ENCODE measurements around the gene THOC5.
"Not testable (repeated sequence)": the region's sequence is repeated elsewhere in the genome, so short reads cannot be mapped to it uniquely, and the experiment has no call there.

THOC5 gene

DNA sequence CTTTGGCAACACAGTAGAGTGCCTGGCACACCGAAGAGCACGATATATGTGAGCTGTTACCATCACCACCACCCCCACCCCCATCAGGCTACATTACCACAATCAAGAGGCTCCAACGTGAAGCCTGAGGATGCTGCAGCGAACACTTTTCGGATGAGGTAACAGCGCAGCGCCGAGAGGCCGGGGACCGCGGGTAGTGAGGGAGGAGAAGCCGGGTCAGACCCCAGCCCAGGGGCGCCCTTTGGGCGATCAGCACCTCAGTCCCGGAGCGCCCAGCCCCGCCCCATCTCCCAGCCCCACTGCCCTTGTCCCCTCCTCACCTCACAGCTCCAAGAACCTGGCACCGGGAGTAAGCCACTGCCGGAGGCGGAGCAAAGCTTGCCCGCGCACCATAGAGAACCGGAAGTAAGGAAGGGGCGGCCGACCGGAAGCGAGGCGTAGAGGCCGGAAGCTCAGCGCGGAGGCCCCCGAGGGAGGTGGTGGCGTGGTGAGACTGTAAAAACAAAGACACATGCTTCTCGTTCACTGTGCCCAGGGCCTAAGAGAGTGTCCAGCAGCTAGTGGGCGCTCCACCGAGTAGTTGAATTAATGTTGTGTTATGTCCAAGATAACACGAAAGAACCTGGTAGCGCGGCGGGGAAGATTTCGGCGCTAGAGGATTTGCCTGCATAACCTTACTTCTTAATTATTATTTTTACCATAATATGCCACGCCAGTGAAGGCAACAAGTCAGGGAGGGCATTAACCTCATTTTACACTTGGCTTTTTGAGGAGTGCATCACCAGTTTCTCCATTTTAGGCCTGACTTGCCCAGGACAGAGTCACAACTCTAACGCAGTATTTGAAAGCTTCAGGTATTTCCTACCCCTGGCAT, at the start of gene THOC5:
Gene THOC5 (minus strand): TSS at position 407 of the 874 bp plus-strand sequence. CDS start 4,610 bp downstream, outside the sequence.
- DNase-seq (ENCODE audit: low spot score), result peak; percentile 98

DNA sequence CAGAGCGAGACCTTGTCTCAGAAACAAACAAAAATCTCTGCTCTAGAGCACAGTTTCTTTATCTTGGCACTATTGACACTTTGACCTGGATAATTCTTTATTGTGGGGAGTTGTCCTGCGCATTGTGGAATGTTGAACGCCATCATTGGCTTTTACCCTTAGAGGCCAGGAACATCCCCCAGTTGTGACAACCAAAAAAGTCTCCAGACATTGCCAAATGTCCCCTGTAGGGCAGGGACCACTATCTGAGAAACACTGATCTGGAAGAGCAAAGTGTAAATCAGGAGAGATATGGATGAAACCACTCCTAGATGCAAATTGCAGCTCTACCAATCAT, 45.1 kb upstream of the THOC5 start:
- no peak for DNase-seq (ENCODE audit: low spot score)

DNA sequence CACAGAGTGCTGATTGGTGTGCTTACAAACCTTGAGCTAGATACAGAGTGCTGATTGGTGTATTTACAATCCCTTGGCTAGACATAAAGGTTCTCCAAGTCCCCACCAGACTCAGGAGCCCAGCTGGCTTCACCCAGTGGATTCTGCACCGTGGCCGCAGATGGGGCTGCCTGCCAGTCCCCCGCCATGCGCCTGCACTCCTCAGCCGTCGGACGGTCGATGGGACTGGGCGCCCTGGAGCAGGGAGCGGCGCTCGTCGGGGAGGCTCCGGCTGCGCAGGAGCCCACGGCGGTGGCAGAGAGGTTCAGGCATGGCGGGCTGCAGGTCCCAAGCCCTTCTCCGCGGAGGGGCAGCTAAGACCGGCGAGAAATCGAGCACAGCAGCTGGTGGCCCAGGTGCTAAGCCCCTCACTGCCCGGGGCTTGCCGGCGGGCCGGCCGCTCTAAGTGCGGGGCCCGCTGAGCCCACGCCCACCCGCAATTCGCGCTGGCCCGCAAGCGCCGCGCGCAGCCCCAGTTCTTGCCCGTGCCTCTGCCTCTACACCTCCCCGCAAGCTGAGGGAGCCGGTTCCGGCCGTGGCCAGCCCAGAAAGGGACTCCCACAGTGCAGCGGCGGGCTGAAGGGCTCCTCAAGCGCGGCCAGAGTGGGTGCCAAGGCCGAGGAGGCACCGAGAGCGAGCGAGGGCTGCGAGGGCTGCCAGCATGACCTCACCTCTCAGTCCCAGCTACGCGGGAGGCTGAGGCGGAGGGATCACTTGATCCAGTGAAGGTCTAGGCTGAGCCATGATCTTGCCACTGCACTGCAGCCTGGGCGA, 44.5 kb upstream of the THOC5 start:
- DNase-seq (ENCODE audit: low spot score), result not testable (repeated sequence)

DNA sequence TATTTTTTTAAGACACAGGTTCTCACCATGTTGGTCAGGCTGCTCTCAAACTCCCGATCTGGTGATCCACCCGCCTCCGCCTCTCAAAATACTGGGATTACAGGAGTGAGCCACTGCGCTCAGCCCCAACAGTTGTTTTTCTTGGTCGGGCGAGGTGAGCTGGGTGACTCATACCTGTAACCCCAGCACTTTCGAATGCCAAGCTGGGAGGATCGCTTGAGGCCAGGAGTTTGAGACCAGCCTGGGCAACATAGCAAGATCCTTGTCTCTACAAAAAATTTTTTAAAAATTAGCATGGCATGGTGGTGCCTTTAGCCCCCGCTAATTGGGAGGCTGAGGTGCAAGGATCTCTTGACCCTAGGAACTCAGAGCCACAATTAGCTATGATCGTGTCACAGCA, 42.9 kb upstream of the THOC5 start:
- no peak for DNase-seq (ENCODE audit: low spot score)

DNA sequence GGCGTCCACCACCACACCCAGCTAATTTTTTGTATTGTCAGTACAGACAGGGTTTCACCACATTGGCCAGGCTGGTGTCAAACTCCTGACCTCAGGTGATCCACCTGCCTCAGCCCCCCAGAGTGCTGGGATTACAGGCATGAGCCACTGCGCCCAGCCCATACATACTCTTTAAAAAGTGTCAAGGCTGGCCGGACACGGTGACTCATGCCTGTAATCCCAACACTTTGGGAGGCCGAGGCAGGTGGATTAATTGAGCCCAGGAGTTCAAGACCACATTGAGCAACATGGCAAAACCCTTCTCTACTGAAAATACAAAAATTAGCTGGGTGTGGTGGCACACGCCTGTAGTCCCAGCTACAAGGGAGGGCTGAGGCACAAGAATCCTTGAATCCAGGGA, 40.9 kb upstream of the THOC5 start:
- not testable (repeated sequence) for DNase-seq (ENCODE audit: low spot score)

DNA sequence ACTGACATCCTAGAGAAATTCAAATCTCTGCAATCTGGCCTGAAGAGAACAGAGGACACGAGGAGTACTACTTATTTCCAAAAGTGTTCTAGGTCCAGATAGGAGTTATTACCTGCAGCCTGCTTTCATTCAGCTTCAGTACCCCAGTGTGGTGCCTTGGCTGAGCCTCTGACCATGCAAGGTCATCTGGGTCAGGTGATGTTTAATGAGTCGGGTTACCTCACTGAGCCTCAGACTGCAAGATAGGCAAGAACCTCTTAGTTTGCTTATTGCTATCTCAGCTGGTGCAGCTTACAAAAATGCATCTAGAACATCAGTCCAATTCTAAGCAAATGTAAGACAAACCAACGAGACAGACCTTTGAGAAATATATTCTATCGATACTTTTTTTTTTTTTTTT, 40.4 kb upstream of the THOC5 start:
- no peak for DNase-seq (ENCODE audit: low spot score)

DNA sequence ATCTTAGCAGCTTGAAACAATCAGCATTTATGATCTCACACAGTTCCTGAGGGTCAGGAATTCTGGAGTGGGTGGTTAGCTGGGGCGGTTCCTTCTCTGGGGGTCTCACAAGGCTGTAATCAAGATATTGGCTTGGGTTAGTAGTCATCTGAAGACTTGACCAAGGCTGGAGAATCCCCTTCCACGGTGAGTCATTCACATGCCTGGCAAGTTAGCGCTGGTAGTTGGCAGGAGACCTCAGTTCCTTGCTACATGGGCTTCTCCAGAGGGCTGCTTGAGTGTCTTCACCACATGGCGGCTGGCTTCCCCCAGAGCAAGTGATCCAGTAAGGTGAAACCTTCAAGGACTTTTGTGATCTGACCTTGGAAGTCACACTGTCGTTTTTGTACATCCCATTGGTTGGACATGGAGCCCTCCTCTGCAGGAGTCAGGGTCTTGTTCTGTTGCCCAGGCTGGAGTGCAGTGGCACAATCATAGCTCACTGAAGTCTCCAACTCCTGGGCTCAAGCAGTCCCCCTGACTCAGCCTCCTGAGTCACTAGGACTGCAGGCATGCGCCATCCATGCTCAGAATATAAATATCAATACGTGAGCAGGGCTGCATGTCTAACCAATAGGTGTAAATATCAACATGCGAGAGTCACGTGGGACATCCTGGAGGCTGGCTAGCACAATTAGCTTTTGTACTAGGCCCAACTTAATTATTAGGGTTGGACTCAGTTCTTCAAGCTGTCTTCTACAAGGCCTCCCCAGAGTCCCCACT, 34.6 kb upstream of the THOC5 start:
- peak; percentile 80 for DNase-seq (ENCODE audit: low spot score)

DNA sequence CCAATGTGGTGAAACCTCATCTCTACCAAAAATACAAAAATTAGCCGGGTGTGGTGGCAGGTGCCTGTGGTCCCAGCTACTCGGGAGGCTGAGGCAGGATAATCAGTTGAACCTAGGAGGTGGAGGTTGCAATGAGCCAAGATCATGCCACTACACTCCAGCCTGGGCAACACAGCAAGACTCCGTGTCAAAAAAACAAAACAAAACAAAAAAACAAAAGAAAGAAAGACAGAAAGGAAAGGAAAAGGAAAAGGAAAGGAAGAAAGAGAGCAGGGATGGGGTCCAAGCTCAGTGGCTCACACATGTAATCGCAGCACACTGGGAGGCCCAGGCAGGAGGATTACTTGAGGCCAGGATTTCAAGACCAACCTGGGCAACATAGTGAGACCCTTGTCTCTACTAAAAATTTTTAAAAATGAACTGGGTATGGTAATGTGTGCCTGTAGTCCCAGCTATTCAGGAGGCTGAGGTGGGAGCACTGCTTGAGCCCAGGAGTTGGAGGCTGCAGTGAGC, 32.7 kb upstream of the THOC5 start:
- DNase-seq (ENCODE audit: low spot score), result not testable (repeated sequence)

DNA sequence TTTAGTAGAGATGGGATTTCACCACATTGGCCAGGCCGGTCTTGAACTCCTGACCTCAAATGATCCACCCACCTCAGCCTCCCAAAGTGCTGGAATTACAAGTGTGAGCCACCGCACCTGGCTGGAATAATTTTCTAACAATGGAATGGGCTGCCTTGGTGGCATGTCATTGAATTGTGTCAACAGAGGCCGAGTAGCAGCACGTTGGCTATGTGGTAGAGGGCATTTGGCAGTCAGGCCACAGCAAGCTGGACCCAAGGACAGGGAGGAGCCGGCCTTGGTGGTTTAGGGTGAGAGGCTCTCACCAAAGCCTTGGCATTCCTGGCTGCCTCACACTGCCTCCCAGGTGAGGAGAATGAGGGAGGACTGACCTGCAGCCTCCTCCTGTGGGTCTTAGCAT, 31.4 kb upstream of the THOC5 start:
- no peak for DNase-seq (ENCODE audit: low spot score)

DNA sequence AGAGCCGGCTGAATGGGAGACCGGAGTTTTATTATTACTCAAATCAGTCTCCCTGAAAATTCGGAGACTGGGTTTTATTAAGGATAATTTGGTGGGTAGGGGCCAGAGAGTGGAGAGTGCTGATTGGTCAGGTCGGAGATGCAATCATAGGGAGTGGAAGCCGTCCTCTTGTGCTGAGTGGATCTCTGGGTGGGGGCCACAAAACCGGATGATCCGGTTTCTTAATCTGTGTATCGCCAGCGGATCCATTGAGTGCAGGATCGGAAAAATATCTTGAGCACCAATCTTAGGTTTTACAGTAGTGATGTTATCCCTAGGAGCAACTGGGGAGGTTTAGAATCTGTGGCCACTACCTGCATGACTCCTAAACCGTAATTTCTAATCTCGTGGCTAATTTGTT, 28.2 kb upstream of the THOC5 start:
- no peak for DNase-seq (ENCODE audit: low spot score)

DNA sequence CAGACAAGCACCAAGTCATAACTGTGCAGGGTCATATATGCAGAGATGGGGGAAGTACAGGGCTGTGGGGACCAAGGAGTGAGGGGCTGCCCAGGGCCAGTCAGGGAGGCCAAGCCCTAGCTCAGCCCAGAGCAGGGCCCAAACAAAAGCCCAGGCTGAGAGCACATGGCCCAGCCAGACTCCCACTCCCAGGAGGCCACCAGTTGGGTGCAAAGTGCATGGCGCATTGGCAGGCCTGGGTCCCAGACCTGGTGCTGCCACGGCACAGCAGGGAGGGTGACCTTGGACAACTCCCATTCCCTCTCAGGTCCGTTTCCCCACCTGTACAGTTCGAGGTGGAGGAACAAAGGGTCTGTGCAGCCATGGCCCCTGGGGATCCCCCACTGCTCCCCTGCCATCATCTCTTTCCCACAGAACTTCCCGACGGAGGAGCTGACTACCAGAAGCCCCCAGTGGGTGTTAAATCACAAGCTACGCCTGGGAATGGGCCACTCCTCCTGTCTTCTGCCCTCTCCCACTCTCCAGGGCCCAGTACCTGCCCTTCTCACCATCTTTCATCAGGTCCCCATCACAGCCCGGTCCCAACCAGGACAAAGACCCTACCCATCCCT, 26.7 kb upstream of the THOC5 start:
- DNase-seq (ENCODE audit: low spot score), result no peak

DNA sequence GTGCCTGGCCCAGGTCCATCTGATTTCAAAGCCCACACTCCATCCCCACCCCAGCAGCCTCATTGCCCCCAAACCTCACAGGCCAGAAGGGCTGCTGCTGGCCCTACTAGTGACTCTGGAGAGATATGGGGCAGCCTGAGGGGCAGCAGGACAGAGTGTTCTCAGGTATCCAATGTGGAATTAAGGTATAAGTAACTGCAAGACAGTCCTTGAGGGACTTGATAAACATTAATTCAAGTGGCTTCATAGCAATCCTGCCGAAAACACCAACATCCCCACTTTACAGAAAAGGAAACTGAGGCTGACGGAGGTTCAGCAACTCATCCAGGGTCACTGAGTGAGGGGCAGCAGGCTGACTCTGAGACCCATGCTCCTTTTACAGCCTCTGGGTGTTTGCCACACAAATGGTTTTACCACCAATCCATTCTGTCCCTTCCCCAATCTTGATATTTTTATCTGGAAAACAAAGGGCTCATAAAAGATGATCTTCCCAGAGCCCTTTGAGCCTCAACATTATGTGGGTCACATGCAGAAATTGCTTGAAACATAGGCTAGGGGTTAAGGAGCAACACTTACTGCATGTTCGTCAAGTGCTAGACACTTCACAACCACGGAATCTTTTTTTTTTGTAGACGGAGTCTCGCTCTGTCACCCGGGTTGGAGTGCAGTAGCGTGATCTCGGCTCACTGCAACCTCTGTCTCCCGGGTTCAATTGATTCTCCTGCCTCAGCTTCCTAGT, 25.1 kb upstream of the THOC5 start:
- no peak for DNase-seq (ENCODE audit: low spot score)

DNA sequence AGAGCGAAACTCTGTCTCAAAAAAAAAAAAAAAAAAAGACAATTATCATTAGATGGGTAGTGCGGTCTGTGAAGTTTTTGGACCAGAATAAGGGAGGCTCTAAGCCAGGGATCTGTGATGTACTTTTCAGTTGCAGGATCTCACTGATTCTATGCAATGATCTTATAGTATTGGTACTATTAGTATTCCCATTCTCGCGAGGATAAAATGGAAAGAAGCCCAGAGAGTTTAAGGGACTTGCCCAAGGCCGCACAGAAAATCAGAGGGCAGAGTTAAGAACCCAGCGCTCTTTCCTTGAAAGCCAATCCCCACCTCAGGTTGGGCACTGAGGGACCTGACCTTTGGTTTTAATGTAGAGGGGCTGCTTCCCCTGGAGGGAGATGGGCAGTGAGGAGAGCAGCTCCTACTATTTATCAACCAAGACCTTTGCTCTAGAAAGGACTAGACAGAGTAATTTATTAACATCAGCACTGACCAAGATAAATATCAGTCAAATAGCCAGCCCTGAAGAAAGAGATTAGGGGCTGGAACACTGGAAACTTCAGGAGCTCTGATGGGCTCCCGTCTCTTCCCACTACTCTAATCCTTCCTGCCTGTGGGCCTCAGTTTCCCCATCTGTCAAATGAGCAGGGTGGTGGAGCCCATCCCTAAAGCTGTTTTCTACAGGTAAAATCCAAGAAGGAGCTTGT, 21.3 kb upstream of the THOC5 start:
- DNase-seq (ENCODE audit: low spot score), result no peak

DNA sequence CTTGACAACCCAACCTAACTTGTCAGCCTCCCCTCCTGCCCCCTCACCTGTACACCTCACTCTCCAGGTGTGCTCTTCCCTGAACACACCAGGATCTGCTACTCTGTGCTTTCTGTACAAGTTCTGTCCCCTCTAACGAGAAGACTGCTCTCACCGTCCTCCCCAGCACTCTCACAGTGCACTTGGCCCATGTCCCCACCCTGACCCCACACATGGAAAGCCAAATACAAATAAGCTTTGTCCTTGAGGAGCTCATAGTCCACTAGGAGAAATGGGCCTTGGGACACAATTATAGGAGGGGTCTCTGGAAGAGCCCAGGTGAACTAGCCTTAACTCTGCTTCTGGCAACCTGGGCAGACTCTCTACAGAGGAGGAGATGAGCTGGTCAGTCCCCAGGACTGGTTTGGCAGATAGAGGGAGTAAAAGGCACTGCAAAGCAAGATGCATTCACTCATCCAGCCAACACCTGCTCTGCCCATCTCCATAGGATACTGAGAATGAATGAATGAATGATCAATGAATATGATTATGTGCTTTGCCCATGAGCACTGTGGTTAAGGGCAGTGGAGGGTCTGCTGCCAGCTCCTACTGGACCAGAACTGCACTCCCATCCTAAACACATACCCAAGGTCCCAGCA, 17.5 kb upstream of the THOC5 start:
- DNase-seq (ENCODE audit: low spot score), result no peak

DNA sequence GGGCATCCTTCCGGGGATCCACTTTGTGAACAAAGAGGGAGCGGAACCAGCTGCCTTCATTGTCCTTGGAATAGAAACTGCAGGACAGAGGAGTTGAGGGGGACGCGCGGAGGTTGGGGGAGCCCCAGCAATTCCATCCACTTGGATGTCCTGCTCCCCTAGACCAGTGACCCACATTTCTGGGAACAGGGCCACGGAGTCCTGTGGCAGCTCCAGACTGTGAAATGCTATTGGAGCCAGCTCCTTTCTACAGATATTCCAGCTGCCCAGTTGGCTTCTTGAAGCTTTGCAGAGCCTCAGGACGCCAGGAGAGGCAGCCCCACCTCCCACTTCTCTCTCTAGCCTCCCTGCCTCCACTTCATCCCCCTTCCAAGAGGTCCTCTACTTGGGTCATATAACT, 16.9 kb upstream of the THOC5 start:
- DNase-seq (ENCODE audit: low spot score), result no peak

DNA sequence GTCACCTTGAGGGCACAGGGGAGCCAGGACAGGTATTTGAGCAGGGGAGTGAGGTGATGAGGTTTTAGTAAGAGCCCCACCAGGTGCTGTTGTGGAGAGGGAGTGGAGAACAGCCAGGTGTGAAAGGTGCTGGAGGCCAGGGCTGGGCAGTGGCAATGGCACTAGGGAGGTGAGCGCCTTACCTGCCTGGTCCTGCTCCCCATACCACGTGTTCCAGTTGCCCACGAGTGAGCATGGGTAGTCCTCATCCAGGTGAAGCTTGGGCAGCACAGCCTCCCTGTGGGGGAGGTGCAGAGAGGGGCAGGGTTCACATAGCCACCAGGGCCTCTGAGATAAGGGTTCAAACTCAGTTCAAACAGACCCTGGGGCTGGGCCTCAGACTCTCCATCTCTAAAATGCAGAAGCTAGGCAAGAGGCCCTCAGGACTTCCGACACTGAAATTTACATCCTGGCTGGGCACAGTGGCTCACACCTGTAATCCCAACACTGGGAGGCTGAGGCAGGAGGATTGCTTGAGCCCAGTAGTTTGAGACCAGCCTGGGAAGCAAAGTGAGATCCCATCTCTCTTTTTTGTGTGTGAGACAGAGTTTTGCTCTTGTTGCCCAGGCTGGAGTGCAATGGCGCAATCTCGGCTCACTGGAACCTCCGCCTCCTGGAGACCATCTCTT, 15.6 kb upstream of the THOC5 start:
- no peak for DNase-seq (ENCODE audit: low spot score)

DNA sequence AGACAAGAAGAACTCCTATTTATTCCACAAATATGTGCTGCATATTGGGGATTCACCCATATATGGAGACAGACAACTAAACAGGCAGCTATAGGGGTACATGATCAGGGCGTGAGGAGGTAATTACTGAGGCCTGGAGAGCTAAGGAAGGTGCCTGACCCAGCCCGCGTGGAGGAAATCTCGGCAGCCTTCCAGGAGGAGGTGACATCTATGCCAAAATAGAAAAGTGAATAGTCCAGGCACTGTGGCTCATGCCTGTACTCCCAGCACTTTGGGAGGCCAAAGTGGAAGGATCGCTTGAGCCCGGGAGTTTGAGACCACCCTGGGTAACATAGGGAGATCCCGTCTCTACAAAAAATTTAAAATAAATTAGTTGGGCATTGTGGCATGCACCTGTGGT, 13.8 kb upstream of the THOC5 start:
- no peak for DNase-seq (ENCODE audit: low spot score)

DNA sequence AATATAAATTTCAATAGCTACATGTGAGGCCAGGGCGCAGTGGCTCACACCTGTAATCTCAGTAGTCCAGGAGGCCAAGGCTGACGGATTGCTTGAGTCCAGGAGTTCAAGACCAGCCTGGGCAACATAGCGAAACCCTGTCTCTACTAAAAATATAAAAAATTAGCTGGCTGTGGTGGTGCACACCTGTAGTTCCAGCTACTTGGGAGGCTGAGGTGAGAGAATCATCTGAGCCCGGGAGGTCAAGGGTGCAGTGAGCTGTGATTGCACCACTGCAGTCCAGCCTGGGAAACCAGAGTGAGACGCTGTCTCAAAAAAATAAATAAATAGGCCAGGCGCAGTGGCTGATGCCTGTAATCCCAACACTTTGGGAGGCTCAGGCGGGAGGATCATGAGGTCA, 13.0 kb upstream of the THOC5 start:
- not testable (repeated sequence) for DNase-seq (ENCODE audit: low spot score)

DNA sequence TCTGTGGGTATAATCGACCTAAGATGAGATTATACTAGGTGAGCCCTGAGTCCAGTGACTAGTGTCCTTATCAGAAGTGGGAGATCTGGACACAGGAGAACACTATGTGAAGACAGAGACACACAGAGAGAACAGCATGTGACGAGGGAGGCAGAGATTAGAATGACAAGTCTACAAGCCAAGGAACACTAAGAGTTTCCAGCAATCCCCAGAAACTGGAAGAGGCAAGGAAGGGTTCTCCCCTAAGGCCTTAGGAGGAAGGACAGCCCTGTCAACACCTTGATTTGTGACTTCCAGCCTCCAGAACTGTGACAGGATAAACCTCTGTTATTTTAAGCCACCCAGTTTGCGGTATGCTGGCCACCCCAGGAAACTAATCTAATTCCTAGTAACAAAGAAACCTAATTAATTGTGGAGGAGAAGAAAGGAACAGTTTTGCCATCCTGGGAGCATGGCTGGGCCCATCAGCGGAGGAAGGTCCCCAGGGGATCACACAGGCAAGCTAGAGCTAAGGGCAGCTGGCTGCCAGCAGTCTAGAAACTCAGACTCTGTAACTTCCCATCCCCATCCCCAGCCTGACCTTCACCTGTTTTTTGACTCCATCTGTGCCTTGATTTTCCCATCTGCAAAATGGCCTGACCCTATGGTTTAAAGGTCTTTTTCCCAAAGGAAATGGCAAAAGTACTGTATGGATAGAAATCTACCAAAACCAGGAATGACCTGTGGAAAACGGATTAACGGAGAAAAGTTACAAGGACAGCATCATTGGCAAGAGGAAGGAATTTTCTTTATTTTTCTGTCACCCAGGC, 10.3 kb upstream of the THOC5 start:
- DNase-seq (ENCODE audit: low spot score), result no peak
